Measurements from ENCODE around the gene SYTL2.

- no peak for TF ChIP-seq CEBPB (IDR thresholded peaks at IDR 0.05)
- TF ChIP-seq, protein P1, sequence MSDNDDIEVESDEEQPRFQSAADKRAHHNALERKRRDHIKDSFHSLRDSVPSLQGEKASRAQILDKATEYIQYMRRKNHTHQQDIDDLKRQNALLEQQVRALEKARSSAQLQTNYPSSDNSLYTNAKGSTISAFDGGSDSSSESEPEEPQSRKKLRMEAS (IDR thresholded peaks at IDR 0.05), result no peak
- no peak for TF ChIP-seq EP300 (IDR thresholded peaks at IDR 0.05; ENCODE audit: borderline replicate concordance)
- TF ChIP-seq TCF12 (IDR thresholded peaks at IDR 0.05; ENCODE audit: low read depth), result no peak
- TF ChIP-seq, protein P2, sequence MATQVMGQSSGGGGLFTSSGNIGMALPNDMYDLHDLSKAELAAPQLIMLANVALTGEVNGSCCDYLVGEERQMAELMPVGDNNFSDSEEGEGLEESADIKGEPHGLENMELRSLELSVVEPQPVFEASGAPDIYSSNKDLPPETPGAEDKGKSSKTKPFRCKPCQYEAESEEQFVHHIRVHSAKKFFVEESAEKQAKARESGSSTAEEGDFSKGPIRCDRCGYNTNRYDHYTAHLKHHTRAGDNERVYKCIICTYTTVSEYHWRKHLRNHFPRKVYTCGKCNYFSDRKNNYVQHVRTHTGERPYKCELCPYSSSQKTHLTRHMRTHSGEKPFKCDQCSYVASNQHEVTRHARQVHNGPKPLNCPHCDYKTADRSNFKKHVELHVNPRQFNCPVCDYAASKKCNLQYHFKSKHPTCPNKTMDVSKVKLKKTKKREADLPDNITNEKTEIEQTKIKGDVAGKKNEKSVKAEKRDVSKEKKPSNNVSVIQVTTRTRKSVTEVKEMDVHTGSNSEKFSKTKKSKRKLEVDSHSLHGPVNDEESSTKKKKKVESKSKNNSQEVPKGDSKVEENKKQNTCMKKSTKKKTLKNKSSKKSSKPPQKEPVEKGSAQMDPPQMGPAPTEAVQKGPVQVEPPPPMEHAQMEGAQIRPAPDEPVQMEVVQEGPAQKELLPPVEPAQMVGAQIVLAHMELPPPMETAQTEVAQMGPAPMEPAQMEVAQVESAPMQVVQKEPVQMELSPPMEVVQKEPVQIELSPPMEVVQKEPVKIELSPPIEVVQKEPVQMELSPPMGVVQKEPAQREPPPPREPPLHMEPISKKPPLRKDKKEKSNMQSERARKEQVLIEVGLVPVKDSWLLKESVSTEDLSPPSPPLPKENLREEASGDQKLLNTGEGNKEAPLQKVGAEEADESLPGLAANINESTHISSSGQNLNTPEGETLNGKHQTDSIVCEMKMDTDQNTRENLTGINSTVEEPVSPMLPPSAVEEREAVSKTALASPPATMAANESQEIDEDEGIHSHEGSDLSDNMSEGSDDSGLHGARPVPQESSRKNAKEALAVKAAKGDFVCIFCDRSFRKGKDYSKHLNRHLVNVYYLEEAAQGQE (IDR thresholded peaks at IDR 0.05; ENCODE audit: low read depth), result no peak
- no peak for TF ChIP-seq YY1 (IDR thresholded peaks at IDR 0.05; ENCODE audit: low read depth)
- TF ChIP-seq, protein P3, sequence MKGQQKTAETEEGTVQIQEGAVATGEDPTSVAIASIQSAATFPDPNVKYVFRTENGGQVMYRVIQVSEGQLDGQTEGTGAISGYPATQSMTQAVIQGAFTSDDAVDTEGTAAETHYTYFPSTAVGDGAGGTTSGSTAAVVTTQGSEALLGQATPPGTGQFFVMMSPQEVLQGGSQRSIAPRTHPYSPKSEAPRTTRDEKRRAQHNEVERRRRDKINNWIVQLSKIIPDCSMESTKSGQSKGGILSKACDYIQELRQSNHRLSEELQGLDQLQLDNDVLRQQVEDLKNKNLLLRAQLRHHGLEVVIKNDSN (IDR thresholded peaks at IDR 0.05), result no peak
- TF ChIP-seq EGR1 (IDR thresholded peaks at IDR 0.05), result no peak
- TF ChIP-seq FOXM1 (IDR thresholded peaks at IDR 0.05; ENCODE audit: borderline replicate concordance, low read depth), result no peak
- TF ChIP-seq TAF1 (IDR thresholded peaks at IDR 0.05; ENCODE audit: low read depth), result no peak
- TF ChIP-seq TEAD4 (IDR thresholded peaks at IDR 0.05), result no peak
- TF ChIP-seq ZBTB7A (IDR thresholded peaks at IDR 0.05; ENCODE audit: low read depth), result no peak
- TF ChIP-seq RAD21 (IDR thresholded peaks at IDR 0.05; ENCODE audit: low read depth), result no peak
These were observed 33.9 kb downstream of the SYTL2 start for GRCh38 chr11:85776951-85777602.
